WTC11 (cell line): Measurements from ENCODE around the gene POFUT2. TPM values are rescaled to one million over a fixed set of nuclear protein-coding genes. Genes with fewer than 3 reads are reported as not detected.

ENCODE experiments used
- ATAC-seq: fragments of 200-7000 bp; cut with Tn5 transposase; 2 replicates; pipeline ENCODE4 v1.10.0; 2021; ENCODE audit warnings: mild to moderate bottlenecking, moderate library complexity
- CTCF ChIA-PET: fragments of 300-600 bp; sonication (Branson Sonifier 250); formaldehyde crosslinking; loops from one replicate; lab custom pipeline; 2021; ENCODE audit warnings: antibody characterized with exemption; lab: Charles Lee
- POLR2A ChIA-PET: fragments of 350-600 bp; sonication (Branson Sonifier 250); formaldehyde crosslinking; loops from one replicate; lab custom pipeline; 2021; ENCODE audit warnings: antibody characterized with exemption; lab: Charles Lee
- DNase-seq: peaks from one replicate; pipeline ENCODE4 v3.0.0; 2021; ENCODE audit warnings: low spot score
- H3K27ac Mint-ChIP-seq: 2 replicates; pipeline ENCODE4 v1.8.0; 2021; ENCODE audit warnings: mixed read lengths
- H3K27me3 Mint-ChIP-seq: 2 replicates; pipeline ENCODE4 v1.8.0; 2021; ENCODE audit warnings: low read depth, mild to moderate bottlenecking, moderate library complexity, mixed read lengths
- H3K36me3 Mint-ChIP-seq: 2 replicates; pipeline ENCODE4 v1.8.0; 2021; ENCODE audit warnings: mixed read lengths
- H3K4me1 Mint-ChIP-seq: 2 replicates; pipeline ENCODE4 v1.8.0; 2022; ENCODE audit warnings: mixed read lengths
- H3K4me3 Mint-ChIP-seq: 2 replicates; pipeline ENCODE4 v1.8.0; 2021; ENCODE audit warnings: mild to moderate bottlenecking, moderate library complexity, mixed read lengths
- H3K9me3 Mint-ChIP-seq: 2 replicates; pipeline ENCODE4 v1.8.0; 2021; ENCODE audit warnings: mixed read lengths
- ESRRA ChIP-seq: sonication (generic); formaldehyde crosslinking; IDR thresholded peaks from 2 replicates; pipeline ENCODE4 v1.8.1; 2022; ENCODE audit warnings: mild to moderate bottlenecking, missing genetic modification reagents, borderline replicate concordance
- FOXK1 ChIP-seq: sonication (generic); formaldehyde crosslinking; IDR thresholded peaks from 2 replicates; pipeline ENCODE4 v1.8.0; 2022; ENCODE audit warnings: mild to moderate bottlenecking, moderate library complexity, missing genetic modification reagents
- GABPB1 ChIP-seq: sonication (generic); formaldehyde crosslinking; IDR thresholded peaks from 2 replicates; pipeline ENCODE4 v1.8.1; 2023; ENCODE audit warnings: mild to moderate bottlenecking, missing genetic modification reagents
- HMGA2 ChIP-seq: fragments of 250-450 bp; sonication (Bioruptor Pico); IDR thresholded peaks from 2 replicates; pipeline ENCODE4 v1.4.0; 2021; ENCODE audit warnings: mild to moderate bottlenecking, moderate library complexity
- KAT7 ChIP-seq: sonication (generic); formaldehyde crosslinking; IDR thresholded peaks from 2 replicates; pipeline ENCODE4 v1.8.1; 2023; ENCODE audit warnings: missing genetic modification reagents, mild to moderate bottlenecking, borderline replicate concordance
- MAX ChIP-seq: sonication (generic); formaldehyde crosslinking; IDR thresholded peaks from 2 replicates; pipeline ENCODE4 v1.8.0; 2022; ENCODE audit warnings: mild to moderate bottlenecking, missing genetic modification reagents
- NFYB ChIP-seq: sonication (generic); formaldehyde crosslinking; conservative IDR thresholded peaks from 2 replicates; pipeline ENCODE4 v1.8.0; 2022; ENCODE audit warnings: low read depth, missing genetic modification reagents
- SMAD3 ChIP-seq: sonication (generic); formaldehyde crosslinking; IDR thresholded peaks from 2 replicates; pipeline ENCODE4 v1.8.0; 2022; ENCODE audit warnings: missing genetic modification reagents, mild to moderate bottlenecking, borderline replicate concordance
- USF1 ChIP-seq: sonication (generic); formaldehyde crosslinking; IDR thresholded peaks from 2 replicates; pipeline ENCODE4 v1.8.0; 2022; ENCODE audit warnings: mild to moderate bottlenecking, missing genetic modification reagents
- ZNF317 ChIP-seq: sonication (generic); formaldehyde crosslinking; IDR thresholded peaks from 2 replicates; pipeline ENCODE4 v1.8.1; 2023; ENCODE audit warnings: low read depth, mild to moderate bottlenecking, moderate library complexity, missing genetic modification reagents, borderline replicate concordance
- total RNA-seq: library from RNA; stranded (reverse); gene quantifications from 3 replicates; pipeline ENCODE4 v1.2.3, GENCODE V29; 2021
- TF ChIP-seq, protein P1 (sequence below): fragments of 250-450 bp; sonication (Bioruptor Pico); IDR thresholded peaks from 2 replicates; pipeline ENCODE4 v2.1.2; 2022; ENCODE audit warnings: mild to moderate bottlenecking, moderate library complexity
- TF ChIP-seq, protein P2 (sequence below): fragments of 250-450 bp; sonication (Bioruptor Pico); IDR thresholded peaks from 2 replicates; pipeline ENCODE4 v1.9.0; 2021; ENCODE audit warnings: moderate library complexity, mild to moderate bottlenecking, inconsistent platforms, borderline replicate concordance
- TF ChIP-seq, protein P3 (sequence below): fragments of 250-450 bp; sonication (Bioruptor Pico); IDR thresholded peaks from 2 replicates; pipeline ENCODE4 v1.9.0; 2021; ENCODE audit warnings: mild to moderate bottlenecking
- TF ChIP-seq, protein P4 (sequence below): sonication (generic); formaldehyde crosslinking; conservative IDR thresholded peaks from 2 replicates; pipeline ENCODE4 v1.8.1; 2023; ENCODE audit warnings: mild to moderate bottlenecking, low read depth, missing genetic modification reagents, moderate library complexity

Gene POFUT2
- total RNA-seq, 1 experiment from 2014 or later, result 39.7 TPM

DNA sequence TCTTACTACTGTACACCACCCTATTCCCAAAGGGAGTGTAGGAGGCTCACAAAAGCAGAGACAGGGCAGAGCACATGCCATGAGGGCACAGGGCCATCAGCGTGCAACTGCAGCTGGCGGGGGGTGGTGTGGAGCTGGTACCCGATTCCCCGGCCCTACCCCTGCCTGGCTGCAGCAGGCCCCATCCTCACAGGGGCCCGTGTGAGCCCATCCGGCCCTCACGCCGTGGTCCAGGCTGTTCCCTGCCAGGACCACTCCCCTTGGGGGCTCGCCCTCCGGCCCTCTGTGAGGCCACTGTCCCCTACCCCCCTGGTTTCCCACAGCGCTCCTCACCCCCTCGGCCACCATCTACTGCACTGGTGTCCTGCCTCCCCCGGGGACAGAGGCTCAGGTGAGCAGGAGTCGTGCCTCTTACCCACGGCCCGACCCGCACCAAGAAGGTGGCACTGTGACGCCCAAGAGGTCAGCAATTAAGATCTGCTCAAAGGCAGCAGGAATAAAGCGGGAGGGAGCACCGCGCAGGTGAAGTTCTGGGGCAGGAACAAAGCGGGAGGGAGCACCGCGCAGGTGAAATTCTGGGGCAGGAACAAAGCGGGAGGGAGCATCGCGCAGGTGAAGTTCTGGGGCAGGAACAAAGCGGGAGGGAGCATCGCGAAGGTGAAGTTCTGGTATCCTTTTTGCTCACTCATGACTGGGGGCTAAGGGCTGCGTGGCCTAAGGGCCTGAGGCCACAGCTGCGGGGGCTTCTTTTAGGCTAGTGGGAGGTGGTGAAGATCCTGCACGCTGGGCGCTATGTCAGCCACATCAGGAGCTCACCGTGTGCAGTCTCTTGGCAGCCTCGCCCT is 3.9 kb downstream of the POFUT2 start:
- ChIA-PET CTCF (interaction anchor here (0.6 kb wide), 1 partner anchor 25 kb away, joined by 3 read pairs; no protein-coding TSS in a partner anchor), POLR2A (interaction anchor here (0.6 kb wide), 1 partner anchor 128 kb away, joined by 3 read pairs; no protein-coding TSS in a partner anchor)

DNA sequence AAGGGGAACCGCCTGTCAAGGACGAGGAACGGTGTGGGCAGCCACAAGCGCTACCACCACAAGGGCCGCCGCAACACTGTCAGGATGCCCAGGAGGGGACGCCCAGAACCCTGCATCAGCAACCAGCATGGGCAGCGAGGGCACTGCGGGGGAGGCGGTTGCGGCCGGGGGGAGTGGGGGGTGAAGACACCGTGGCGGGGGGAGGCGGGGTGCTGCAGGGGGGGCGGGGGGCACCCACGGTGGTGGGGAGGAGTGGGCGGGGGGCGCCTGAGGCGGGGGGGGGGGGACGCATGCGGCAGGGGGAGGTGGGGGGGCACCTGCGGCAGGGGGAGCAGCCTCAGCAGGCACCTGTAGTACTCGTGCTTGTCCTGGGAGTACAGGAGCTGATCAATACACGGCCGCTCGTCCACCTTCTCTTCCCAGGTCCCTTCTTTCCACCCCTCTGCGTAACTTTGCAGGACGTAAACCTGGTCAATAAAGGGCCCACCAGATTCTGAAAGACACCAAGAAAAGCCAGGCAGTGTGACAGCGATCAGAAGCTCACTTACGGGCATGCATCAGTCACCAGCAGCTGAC is 4.6 kb downstream of the POFUT2 start:
- CTCF ChIA-PET, result no interaction called here
- peak; percentile 8 for DNase-seq
- ATAC-seq, result no peak
- no peaks in the 10 kb centered on the region for H3K9me3 Mint-ChIP-seq
- TF ChIP-seq, protein P1, sequence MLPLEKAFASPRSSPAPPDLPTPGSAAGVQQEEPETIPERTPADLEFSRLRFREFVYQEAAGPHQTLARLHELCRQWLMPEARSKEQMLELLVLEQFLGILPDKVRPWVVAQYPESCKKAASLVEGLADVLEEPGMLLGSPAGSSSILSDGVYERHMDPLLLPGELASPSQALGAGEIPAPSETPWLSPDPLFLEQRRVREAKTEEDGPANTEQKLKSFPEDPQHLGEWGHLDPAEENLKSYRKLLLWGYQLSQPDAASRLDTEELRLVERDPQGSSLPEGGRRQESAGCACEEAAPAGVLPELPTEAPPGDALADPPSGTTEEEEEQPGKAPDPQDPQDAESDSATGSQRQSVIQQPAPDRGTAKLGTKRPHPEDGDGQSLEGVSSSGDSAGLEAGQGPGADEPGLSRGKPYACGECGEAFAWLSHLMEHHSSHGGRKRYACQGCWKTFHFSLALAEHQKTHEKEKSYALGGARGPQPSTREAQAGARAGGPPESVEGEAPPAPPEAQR, result no peak
- no peak for TF ChIP-seq ESRRA (CRISPR knock-in tag)
- no peak for TF ChIP-seq MAX
- TF ChIP-seq, all 79 proteins: peak for 0
- Mint-ChIP-seq H3K27ac (no peak overlapping the region), H3K4me3 (no peak overlapping the region), H3K4me1 (no peaks in the 10 kb centered on the region), H3K36me3 (peaks cover 39% of the 10 kb centered on the region), H3K27me3 (no peaks in the 10 kb centered on the region)
- POLR2A ChIA-PET, result no interaction called here

More for the DNA sequence above, 3.9 kb downstream of the POFUT2 start:
- Mint-ChIP-seq H3K36me3 (peaks cover 39% of the 10 kb centered on the region), H3K4me1 (no peaks in the 10 kb centered on the region), H3K4me3 (no peak overlapping the region), H3K27ac (no peak overlapping the region), H3K9me3 (no peaks in the 10 kb centered on the region), H3K27me3 (no peaks in the 10 kb centered on the region)
- ATAC-seq (no peak), DNase-seq (peak; percentile 8)
- TF ChIP-seq, protein P2, sequence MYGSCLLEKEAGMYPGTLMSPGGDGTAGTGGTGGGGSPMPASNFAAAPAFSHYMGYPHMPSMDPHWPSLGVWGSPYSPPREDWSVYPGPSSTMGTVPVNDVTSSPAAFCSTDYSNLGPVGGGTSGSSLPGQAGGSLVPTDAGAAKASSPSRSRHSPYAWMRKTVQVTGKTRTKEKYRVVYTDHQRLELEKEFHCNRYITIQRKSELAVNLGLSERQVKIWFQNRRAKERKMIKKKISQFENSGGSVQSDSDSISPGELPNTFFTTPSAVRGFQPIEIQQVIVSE (CRISPR knock-in tag), result no peak
- TF ChIP-seq HMGA2 (CRISPR knock-in tag) (no peak), SMAD3 (CRISPR knock-in tag) (no peak), ZNF317 (CRISPR knock-in tag) (no peak), GABPB1 (CRISPR knock-in tag) (no peak), USF1 (CRISPR knock-in tag) (no peak), ESRRA (CRISPR knock-in tag) (no peak), KAT7 (no peak), NFYB (no peak), FOXK1 (CRISPR knock-in tag) (no peak)
- TF ChIP-seq, protein P3, sequence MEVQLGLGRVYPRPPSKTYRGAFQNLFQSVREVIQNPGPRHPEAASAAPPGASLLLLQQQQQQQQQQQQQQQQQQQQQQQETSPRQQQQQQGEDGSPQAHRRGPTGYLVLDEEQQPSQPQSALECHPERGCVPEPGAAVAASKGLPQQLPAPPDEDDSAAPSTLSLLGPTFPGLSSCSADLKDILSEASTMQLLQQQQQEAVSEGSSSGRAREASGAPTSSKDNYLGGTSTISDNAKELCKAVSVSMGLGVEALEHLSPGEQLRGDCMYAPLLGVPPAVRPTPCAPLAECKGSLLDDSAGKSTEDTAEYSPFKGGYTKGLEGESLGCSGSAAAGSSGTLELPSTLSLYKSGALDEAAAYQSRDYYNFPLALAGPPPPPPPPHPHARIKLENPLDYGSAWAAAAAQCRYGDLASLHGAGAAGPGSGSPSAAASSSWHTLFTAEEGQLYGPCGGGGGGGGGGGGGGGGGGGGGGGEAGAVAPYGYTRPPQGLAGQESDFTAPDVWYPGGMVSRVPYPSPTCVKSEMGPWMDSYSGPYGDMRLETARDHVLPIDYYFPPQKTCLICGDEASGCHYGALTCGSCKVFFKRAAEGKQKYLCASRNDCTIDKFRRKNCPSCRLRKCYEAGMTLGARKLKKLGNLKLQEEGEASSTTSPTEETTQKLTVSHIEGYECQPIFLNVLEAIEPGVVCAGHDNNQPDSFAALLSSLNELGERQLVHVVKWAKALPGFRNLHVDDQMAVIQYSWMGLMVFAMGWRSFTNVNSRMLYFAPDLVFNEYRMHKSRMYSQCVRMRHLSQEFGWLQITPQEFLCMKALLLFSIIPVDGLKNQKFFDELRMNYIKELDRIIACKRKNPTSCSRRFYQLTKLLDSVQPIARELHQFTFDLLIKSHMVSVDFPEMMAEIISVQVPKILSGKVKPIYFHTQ, result no peak
- TF ChIP-seq, protein P4, sequence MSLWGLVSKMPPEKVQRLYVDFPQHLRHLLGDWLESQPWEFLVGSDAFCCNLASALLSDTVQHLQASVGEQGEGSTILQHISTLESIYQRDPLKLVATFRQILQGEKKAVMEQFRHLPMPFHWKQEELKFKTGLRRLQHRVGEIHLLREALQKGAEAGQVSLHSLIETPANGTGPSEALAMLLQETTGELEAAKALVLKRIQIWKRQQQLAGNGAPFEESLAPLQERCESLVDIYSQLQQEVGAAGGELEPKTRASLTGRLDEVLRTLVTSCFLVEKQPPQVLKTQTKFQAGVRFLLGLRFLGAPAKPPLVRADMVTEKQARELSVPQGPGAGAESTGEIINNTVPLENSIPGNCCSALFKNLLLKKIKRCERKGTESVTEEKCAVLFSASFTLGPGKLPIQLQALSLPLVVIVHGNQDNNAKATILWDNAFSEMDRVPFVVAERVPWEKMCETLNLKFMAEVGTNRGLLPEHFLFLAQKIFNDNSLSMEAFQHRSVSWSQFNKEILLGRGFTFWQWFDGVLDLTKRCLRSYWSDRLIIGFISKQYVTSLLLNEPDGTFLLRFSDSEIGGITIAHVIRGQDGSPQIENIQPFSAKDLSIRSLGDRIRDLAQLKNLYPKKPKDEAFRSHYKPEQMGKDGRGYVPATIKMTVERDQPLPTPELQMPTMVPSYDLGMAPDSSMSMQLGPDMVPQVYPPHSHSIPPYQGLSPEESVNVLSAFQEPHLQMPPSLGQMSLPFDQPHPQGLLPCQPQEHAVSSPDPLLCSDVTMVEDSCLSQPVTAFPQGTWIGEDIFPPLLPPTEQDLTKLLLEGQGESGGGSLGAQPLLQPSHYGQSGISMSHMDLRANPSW (CRISPR knock-in tag), result no peak
